H1 (cell line): ENCODE measurements around the gene KATNAL1. TPM values are rescaled to one million over a fixed set of nuclear protein-coding genes. Genes with fewer than 3 reads are reported as not detected.

ENCODE experiments used
- CTCF ChIA-PET: fragments of 300-600 bp; sonication (Branson Sonifier 250); formaldehyde crosslinking; loops from one replicate; lab custom pipeline; 2021; ENCODE audit not compliant: partially characterized antibody; lab: Charles Lee
- POLR2A ChIA-PET: fragments of 300-600 bp; sonication (Branson Sonifier 250); formaldehyde crosslinking; loops from one replicate; lab custom pipeline; 2021; ENCODE audit warnings: inconsistent platforms; ENCODE audit not compliant: partially characterized antibody; lab: Charles Lee
- DNase-seq, 2 experiments: peaks; one replicate each; pipeline versions ENCODE4 v3.0.0 to v3.0.0-alpha.2; 2010 to 2022; ENCODE audit warnings: low spot score in 2 of 2, low read depth in 1 of 2, mixed read lengths in 1 of 2
- FAIRE-seq: peaks from 2 replicates; lab custom pipeline; 2011; peaks lifted over from hg19 to GRCh38; lab: Jason Lieb, UNC
- H2AFZ ChIP-seq: 2 replicates; pipeline ENCODE4 v1.8.1; 2012; ENCODE audit warnings: low read length, inconsistent platforms
- H2AK5ac ChIP-seq: 2 replicates; pipeline ENCODE4 v1.6.1; 2013; ENCODE audit warnings: low read depth, low read length
- H2BK120ac ChIP-seq: replicated peaks from 2 replicates; pipeline ENCODE3; 2013; ENCODE audit warnings: low read depth, low read length, inconsistent platforms
- H2BK12ac ChIP-seq: 2 replicates; pipeline ENCODE4 v1.6.1; 2013; ENCODE audit warnings: low read depth, low read length
- H2BK15ac ChIP-seq: 2 replicates; pipeline ENCODE4 v1.6.1; 2013; ENCODE audit warnings: low read length
- H2BK20ac ChIP-seq: 2 replicates; pipeline ENCODE4 v1.6.1; 2013; ENCODE audit warnings: low read length
- H2BK5ac ChIP-seq: 2 replicates; pipeline ENCODE4 v1.6.1; 2013; ENCODE audit warnings: low read depth, low read length
- H3K14ac ChIP-seq: 2 replicates; pipeline ENCODE4 v1.6.1; 2013; ENCODE audit warnings: inconsistent platforms; ENCODE audit not compliant: insufficient read length
- H3K18ac ChIP-seq: 2 replicates; pipeline ENCODE4 v1.6.1; 2013; ENCODE audit warnings: low read length; ENCODE audit errors: extremely low read depth
- H3K23ac ChIP-seq: 2 replicates; pipeline ENCODE4 v1.6.1; 2013; ENCODE audit warnings: inconsistent platforms; ENCODE audit not compliant: insufficient read length
- H3K23me2 ChIP-seq: 2 replicates; pipeline ENCODE4 v1.6.1; 2013; ENCODE audit warnings: low read depth, low read length
- H3K27ac ChIP-seq: 2 replicates; pipeline ENCODE4 v1.6.1; 2011; ENCODE audit warnings: low read depth, low read length, inconsistent platforms
- H3K27me3 ChIP-seq, 4 experiments: replicated peaks in 1 of 4; 1 replicate in 1 of 4; 2 replicates in 3 of 4; pipeline versions ENCODE4 v1.6.1 to v1.8.1; 2011 to 2013; ENCODE audit warnings: low read length in 3 of 4, mild to moderate bottlenecking in 3 of 4, inconsistent platforms in 2 of 4, mixed read lengths in 2 of 4, moderate library complexity in 1 of 4; ENCODE audit not compliant: control insufficient read depth in 3 of 4, insufficient read depth in 3 of 4; ENCODE audit errors: extremely low read depth in 1 of 4
- H3K36me3 ChIP-seq, 4 experiments: 2 replicates each; pipeline versions ENCODE4 v1.6.1 to v1.8.1; 2011 to 2013; ENCODE audit warnings: mild to moderate bottlenecking in 4 of 4, low read length in 3 of 4, moderate library complexity in 2 of 4, control low read depth in 1 of 4, inconsistent platforms in 1 of 4; ENCODE audit not compliant: insufficient read depth in 4 of 4, control insufficient read depth in 2 of 4
- H3K4ac ChIP-seq: replicated peaks from 2 replicates; pipeline ENCODE3; 2013; ENCODE audit warnings: low read length, low read depth, mixed read lengths, inconsistent platforms; ENCODE audit not compliant: insufficient read length
- H3K4me1 ChIP-seq, 4 experiments: replicated peaks in 1 of 4; 1 replicate in 1 of 4; 2 replicates in 3 of 4; pipeline versions ENCODE4 v1.6.1 to v1.8.1; 2011 to 2013; ENCODE audit warnings: low read length in 3 of 4, inconsistent platforms in 2 of 4, mixed read lengths in 1 of 4; ENCODE audit not compliant: insufficient read depth in 4 of 4, control insufficient read depth in 3 of 4
- H3K4me2 ChIP-seq, 2 experiments: 2 replicates each; pipeline versions ENCODE4 v1.6.1 to v1.8.1; 2011 to 2013; ENCODE audit warnings: low read depth in 2 of 2, low read length in 2 of 2, control low read depth in 1 of 2, inconsistent platforms in 1 of 2, mild to moderate bottlenecking in 1 of 2; ENCODE audit not compliant: insufficient read depth in 1 of 2
- H3K4me3 ChIP-seq, 4 experiments: fragments of 200-600, 300-600 bp in 1 of 4; sonication (generic), shearing (Covaris generic), sonication (Bioruptor Twin) in 1 of 4; 2 replicates each; pipeline versions ENCODE4 v1.5.1 to v1.8.1; 2011 to 2016; ENCODE audit warnings: low read length in 4 of 4, low read depth in 3 of 4, control low read depth in 2 of 4, inconsistent platforms in 2 of 4, mild to moderate bottlenecking in 2 of 4, mixed read lengths in 1 of 4, moderate library complexity in 1 of 4; ENCODE audit not compliant: insufficient read depth in 2 of 4; ENCODE audit errors: extremely low read depth in 1 of 4
- H3K56ac ChIP-seq: replicated peaks from 2 replicates; pipeline ENCODE3; 2013; ENCODE audit warnings: low read depth, mild to moderate bottlenecking, mixed read lengths, low read length, inconsistent platforms; ENCODE audit not compliant: insufficient read length
- H3K79me1 ChIP-seq: 2 replicates; pipeline ENCODE4 v1.6.1; 2013; ENCODE audit warnings: low read depth, low read length, control low read depth
- H3K79me2 ChIP-seq, 2 experiments: 2 replicates each; pipeline versions ENCODE4 v1.6.1 to v1.8.1; 2012 to 2013; ENCODE audit warnings: low read length in 2 of 2, mild to moderate bottlenecking in 2 of 2, inconsistent platforms in 1 of 2; ENCODE audit not compliant: insufficient read depth in 2 of 2, control insufficient read depth in 1 of 2
- H3K9ac ChIP-seq, 4 experiments: replicated peaks in 1 of 4; 1 replicate in 1 of 4; 2 replicates in 3 of 4; pipeline versions ENCODE4 v1.6.1 to v1.8.1; 2011 to 2013; ENCODE audit warnings: low read depth in 3 of 4, low read length in 3 of 4, control low read depth in 2 of 4, mild to moderate bottlenecking in 2 of 4, moderate library complexity in 2 of 4, inconsistent platforms in 1 of 4; ENCODE audit errors: extremely low read depth in 1 of 4
- H3K9me3 ChIP-seq, 2 experiments: 2 replicates each; pipeline versions ENCODE4 v1.6.1 to v1.8.1; 2012 to 2013; ENCODE audit warnings: mild to moderate bottlenecking in 2 of 2, moderate library complexity in 2 of 2, control low read depth in 1 of 2, inconsistent platforms in 1 of 2, low read depth in 1 of 2, low read length in 1 of 2, mixed read lengths in 1 of 2; ENCODE audit not compliant: insufficient read depth in 2 of 2
- H4K20me1 ChIP-seq, 2 experiments: replicated peaks in 1 of 2; 2 replicates each; pipeline versions ENCODE3 to v1.8.1; 2011 to 2013; ENCODE audit warnings: inconsistent platforms in 2 of 2, low read length in 2 of 2, mild to moderate bottlenecking in 1 of 2; ENCODE audit not compliant: insufficient read depth in 2 of 2, control insufficient read depth in 1 of 2
- H4K5ac ChIP-seq: 2 replicates; pipeline ENCODE4 v1.6.1; 2013; ENCODE audit warnings: low read length, low read depth, mixed read lengths, inconsistent platforms; ENCODE audit not compliant: insufficient read length
- H4K8ac ChIP-seq: 2 replicates; pipeline ENCODE4 v1.8.0; 2013; ENCODE audit warnings: mild to moderate bottlenecking, moderate library complexity, low read length, inconsistent platforms; ENCODE audit not compliant: insufficient read depth; ENCODE audit errors: extremely low read depth
- H4K91ac ChIP-seq: replicated peaks from 2 replicates; pipeline ENCODE3; 2013; ENCODE audit warnings: low read length, mixed read lengths, inconsistent platforms; ENCODE audit not compliant: insufficient read length
- ATF2 ChIP-seq: IDR thresholded peaks from 2 replicates; pipeline ENCODE4 v1.6.1; 2012; ENCODE audit warnings: low read length, inconsistent platforms
- CEBPB ChIP-seq: IDR thresholded peaks from 2 replicates; pipeline ENCODE4 v1.6.1; 2012; ENCODE audit warnings: low read depth, low read length
- POLR2A ChIP-seq, 2 experiments: IDR thresholded peaks; 1 replicate in 1 of 2; 2 replicates in 1 of 2; pipeline ENCODE4 v1.6.1; 2011; ENCODE audit warnings: low read depth in 2 of 2, low read length in 2 of 2, mild to moderate bottlenecking in 2 of 2; ENCODE audit errors: control extremely low read depth in 1 of 2
- ZNF274 ChIP-seq: IDR thresholded peaks from 2 replicates; pipeline ENCODE4 v1.7.0; 2012; ENCODE audit warnings: low read length, borderline replicate concordance; ENCODE audit errors: extremely low read depth
- WGBS, 2 experiments: shearing (Covaris generic) in 1 of 2; methylation state at CpG; one replicate each; pipeline versions ENCODE4 v1.1.6 to v1.1.7; 2013 to 2015; ENCODE audit warnings: low lambda C conversion rate in 2 of 2, mixed read lengths in 2 of 2, inconsistent platforms in 1 of 2, low coverage in 1 of 2, missing lambda C conversion rate in 1 of 2; ENCODE audit not compliant: insufficient replicate concordance in 2 of 2, insufficient coverage in 1 of 2, insufficient read length in 1 of 2; ENCODE audit errors: extremely low coverage in 1 of 2, missing lambda C conversion rate in 1 of 2; 5-methylcytosine and 5-hydroxymethylcytosine counted together
- polyA plus RNA-seq, 7 experiments: library from polyadenylated mRNA; depleted of rRNA in 3 of 7; stranded (reverse) in 5 of 7; unstranded in 2 of 7; fragments of >200 nt in 5 of 7; fragments of 200-250 nt in 2 of 7; gene quantifications; 1 replicate in 5 of 7; 2 replicates in 1 of 7; 4 replicates in 1 of 7; pipeline versions ENCODE4 v1.2.1 to v1.2.3, GENCODE V29; 2011 to 2013; ENCODE audit warnings: missing spikeins in 2 of 7, mixed read lengths in 2 of 7
- total RNA-seq: library from RNA; stranded (reverse); fragmentation: NEBNext Ultra II Directional; extraction: Animal tissue kit (Norgen Biotek cat#: 25700); gene quantifications from 2 replicates; pipeline ENCODE4 v1.2.1, GENCODE V29; 2021

The KATNAL1 gene
- total and polyA plus RNA-seq, 2 of the 8 experiments (the other 6 are each of a cell fraction or from before 2014, with no cell fraction given) = 4.0 to 13.2 TPM

- POLR2A ChIA-PET = no interaction called here
- Histone ChIP-seq H4K20me1 (no peaks in the 10 kb centered on the region), H3K56ac (no peak overlapping the region), H3K4me1 (no peaks in the 10 kb centered on the region), H3K14ac (no peak overlapping the region), H2BK15ac (no peak overlapping the region), H3K27ac (no peak overlapping the region), H3K18ac (no peak overlapping the region), H2BK20ac (no peak overlapping the region), H2AK5ac (no peak overlapping the region), H3K9ac (no peak overlapping the region), H4K91ac (no peak overlapping the region), H2BK120ac (no peak overlapping the region), H2BK5ac (no peak overlapping the region), H3K23me2 (no peaks in the 10 kb centered on the region), H3K79me2 (no peaks in the 10 kb centered on the region), H3K4ac (no peak overlapping the region), H4K8ac (no peak overlapping the region), H3K79me1 (no peaks in the 10 kb centered on the region; the same call in 1 of the 2 replicates), H2AFZ (no peak overlapping the region), H3K27me3 (peaks cover 0 to 1% (median 0%) of the 10 kb centered on the region in 4 experiments; a peak in 1 of 7 replicates), H3K9me3 (no peaks in the 10 kb centered on the region), H3K4me3 (no peak overlapping the region), H2BK12ac (no peak overlapping the region), H3K23ac (no peak overlapping the region), H3K4me2 (no peak overlapping the region), H3K36me3 (no peaks in the 10 kb centered on the region; a peak in 1 of 8 replicates), H4K5ac (no peak overlapping the region)
- CTCF ChIA-PET = no interaction called here
- TF ChIP-seq ZNF274 (no peak), POLR2A (IDR thresholded peaks at IDR 0.05; ENCODE audit: control extremely low read depth in 1 of 2, low read depth in 2 of 2, low read length in 2 of 2) (no peak), CEBPB (no peak), ATF2 (no peak)
- 60% methylated on average over 2 of the region's 2 CpGs; no CpG with 5 or more reads in 1 of the 2 experiments for WGBS, 2 experiments
- no peak for DNase-seq
- no peak for FAIRE-seq
These were observed 66.7 kb downstream of the KATNAL1 start for GRCh38 chr13:30240608-30241007.
